Sigmoid colon (tissue), 7 donors: ENCODE measurements around the gene CBX7. TPM values are rescaled to one million over a fixed set of nuclear protein-coding genes. Genes with fewer than 3 reads are reported as not detected.

Experiments
- DNase-seq: peaks from one replicate; pipeline ENCODE4 v3.0.0-alpha.2; 2019
- H3K27ac ChIP-seq, 4 donors: fragments of 200-600 bp; sonication (generic); one replicate each; pipeline ENCODE4 v1.5.1; 2016 to 2019; ENCODE audit warnings: mild to moderate bottlenecking in 1 of 4
- H3K27me3 ChIP-seq, 3 donors: fragments of 200-600 bp; sonication (generic); one replicate each; pipeline ENCODE4 v1.5.1; 2019; ENCODE audit warnings: mild to moderate bottlenecking in 1 of 3
- H3K36me3 ChIP-seq, 4 donors: fragments of 200-600 bp; sonication (generic); one replicate each; pipeline ENCODE4 v1.5.1; 2016 to 2019
- H3K4me1 ChIP-seq, 4 donors: fragments of 200-600 bp; sonication (generic); one replicate each; pipeline ENCODE4 v1.5.1; 2017 to 2019
- H3K4me3 ChIP-seq, 4 donors: fragments of 200-600 bp; sonication (generic); one replicate each; pipeline ENCODE4 v1.5.1; 2017 to 2019; ENCODE audit warnings: mild to moderate bottlenecking in 2 of 4, moderate library complexity in 1 of 4
- H3K9me3 ChIP-seq, 4 donors: fragments of 200-600 bp in 3 of 4; sonication (generic) in 3 of 4; one replicate each; pipeline versions ENCODE4 v1.5.1 to v1.6.1; 2013 to 2019
- CTCF ChIP-seq, 4 experiments: fragments of 450-650 bp in 3 of 4; fragments of 200-600 bp in 1 of 4; IDR thresholded peaks; one replicate each; pipeline ENCODE4 v1.5.1; 2016 to 2019; ENCODE audit warnings: antibody characterized with exemption in 4 of 4, mild to moderate bottlenecking in 3 of 4, moderate library complexity in 2 of 4
- EP300 ChIP-seq, 4 donors: sonication (generic); formaldehyde crosslinking; IDR thresholded peaks; one replicate each; pipeline ENCODE4 v1.6.1; 2017; ENCODE audit warnings: antibody characterized with exemption in 4 of 4
- POLR2A ChIP-seq, 2 donors: fragments of 450-650 bp; IDR thresholded peaks; one replicate each; pipeline ENCODE4 v1.6.1; 2016; ENCODE audit warnings: antibody characterized with exemption in 2 of 2, mild to moderate bottlenecking in 2 of 2, moderate library complexity in 2 of 2
- POLR2AphosphoS5 ChIP-seq, 4 donors: sonication (generic); formaldehyde crosslinking; IDR thresholded peaks; one replicate each; pipeline ENCODE4 v1.6.1; 2017; ENCODE audit warnings: antibody characterized with exemption in 4 of 4
- WGBS, 2 donors: extraction: QIAGEN DNeasy Blood & Tissue Kit; methylation state at CpG; one replicate each; pipeline ENCODE4 v1.1.7; 2013; 5-methylcytosine and 5-hydroxymethylcytosine counted together
- intact Hi-C: fragments of 100-400 bp; cut with DNase I; formaldehyde crosslinking; loops from one replicate; pipeline ENCODE4 v1.15.1; 2023
- polyA plus RNA-seq, 3 donors: library from polyadenylated mRNA; stranded (reverse); fragments of 200-250 nt; gene quantifications; one replicate each; pipeline ENCODE4 v1.2.3, GENCODE V29; 2013
- total RNA-seq, 4 donors: library from RNA; depleted of rRNA; stranded (reverse); fragments of >200 nt; gene quantifications; one replicate each; pipeline ENCODE4 v1.1.0, GENCODE V29; 2016
- donor health status: healthy with polysubstance abuse.
- donor health status: Bipolar disorder and iron deficiency.
- donor health status: healthy.

The CBX7 gene
- total and polyA plus RNA-seq, 7 donors: 10.9 to 166 (median 108) TPM

DNA sequence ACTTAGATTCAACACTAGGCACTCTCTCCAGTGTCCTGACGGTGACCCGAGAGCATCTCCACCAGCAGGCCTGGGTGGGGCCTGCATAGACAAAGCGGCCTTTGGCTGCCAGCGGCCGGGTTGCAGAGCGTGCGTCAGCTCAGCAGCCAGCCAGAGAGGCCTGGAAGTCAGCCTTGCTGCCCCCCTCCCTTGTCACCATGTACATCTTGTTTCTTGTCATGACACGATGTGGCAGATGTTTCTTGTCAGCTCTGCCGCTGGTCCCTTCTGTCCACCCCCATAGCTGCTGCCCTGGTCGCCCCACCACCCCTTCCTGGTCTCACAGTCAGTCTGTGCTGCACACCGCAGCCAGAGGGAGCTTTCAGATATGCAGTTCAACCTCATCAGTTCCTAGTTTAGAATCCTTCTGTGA, 33.1 kb upstream of the CBX7 start:
- peak; percentile 89 for DNase-seq
- Histone ChIP-seq H3K4me3 (no peak overlapping the region), H3K36me3 (no peaks in the 10 kb centered on the region), H3K4me1 (no peaks in the 10 kb centered on the region), H3K27ac (peak overlapping the region; percentile 60 to 74 (median 66)), H3K27me3 (no peaks in the 10 kb centered on the region), H3K9me3 (peaks cover 0 to 4% (median under 1%) of the 10 kb centered on the region in 4 donors)
- TF ChIP-seq POLR2AphosphoS5 (IDR thresholded peaks at IDR 0.05) (peak in 3 of 4 donors; percentile 46 to 73 (median 72)), EP300 (IDR thresholded peaks at IDR 0.05) (peak in 2 of 4 donors; percentile 45 to 73), POLR2A (IDR thresholded peaks at IDR 0.05) (no peak), CTCF (IDR thresholded peaks at IDR 0.05) (peak in 1 of 4 experiments; percentile 14)
- intact Hi-C loops: no loop called here
- 69 to 73% methylated on average over 11 of the region's 11 CpGs for WGBS, 2 donors

- TF ChIP-seq EP300 (IDR thresholded peaks at IDR 0.05) (peak in 1 of 4 donors; percentile 39), POLR2A (IDR thresholded peaks at IDR 0.05) (no peak)
- H3K27me3 ChIP-seq: no peaks in the 10 kb centered on the region
- peaks cover 0 to 4% (median under 1%) of the 10 kb centered on the region in 4 donors for H3K9me3 ChIP-seq
- 72 to 76% methylated on average over 23 of the region's 23 CpGs for WGBS, 2 donors
- H3K27ac ChIP-seq: peak overlapping the region; percentile 60 to 74 (median 66)
- no peaks in the 10 kb centered on the region for H3K36me3 ChIP-seq
- no peaks in the 10 kb centered on the region for H3K4me1 ChIP-seq
- peak overlapping the region in 2 of 4 donors; percentile 4 to 9 for H3K4me3 ChIP-seq
- intact Hi-C loops: no loop called here
- peak; percentile 60 for DNase-seq
These were observed 32.4 kb upstream of the CBX7 start for GRCh38 chr22:39184586-39185577.

DNA sequence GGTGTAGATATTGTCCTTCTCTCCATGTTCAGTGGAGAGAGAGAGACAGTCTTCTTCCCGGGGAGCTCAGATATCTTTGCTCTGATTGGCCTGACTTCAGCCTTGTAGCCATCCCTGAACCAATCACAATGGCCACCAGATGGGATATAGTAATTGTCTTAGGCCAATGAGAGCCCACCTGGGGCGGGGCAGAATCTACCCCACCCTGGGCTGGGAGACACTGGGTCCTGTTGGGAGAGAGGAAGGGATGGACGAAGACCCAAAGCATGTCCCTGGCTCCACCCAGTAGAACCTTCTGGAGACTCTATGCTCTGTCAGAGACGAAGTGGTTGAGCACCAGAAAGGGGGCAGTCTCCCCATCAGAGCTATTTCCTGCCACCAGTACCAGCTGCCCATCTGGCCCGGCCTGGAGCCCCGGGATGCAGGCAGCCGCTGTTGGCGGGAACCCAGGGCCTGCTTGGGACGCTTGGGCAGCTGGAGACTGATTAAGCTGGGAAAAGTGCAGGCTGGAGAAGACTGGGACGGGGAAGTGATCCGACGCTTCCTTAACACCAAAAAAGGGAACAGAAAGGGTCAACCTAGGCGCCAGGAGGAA, 31.6 kb upstream of the CBX7 start:
- intact Hi-C loops: no loop called here
- 66 to 76% methylated on average over 13 of the region's 13 CpGs for WGBS, 2 donors
- H3K36me3 ChIP-seq: no peaks in the 10 kb centered on the region
- peak overlapping the region; percentile 60 to 74 (median 66) for H3K27ac ChIP-seq
- TF ChIP-seq POLR2AphosphoS5 (IDR thresholded peaks at IDR 0.05) (peak in 3 of 4 donors; percentile 52 to 69 (median 66)), CTCF (IDR thresholded peaks at IDR 0.05) (no peak)
- no peak for DNase-seq
- peaks cover 0 to 4% (median under 1%) of the 10 kb centered on the region in 4 donors for H3K9me3 ChIP-seq
- H3K4me1 ChIP-seq: no peaks in the 10 kb centered on the region
- H3K27me3 ChIP-seq: no peaks in the 10 kb centered on the region
- peak overlapping the region in 2 of 4 donors; percentile 4 to 9 for H3K4me3 ChIP-seq

DNA sequence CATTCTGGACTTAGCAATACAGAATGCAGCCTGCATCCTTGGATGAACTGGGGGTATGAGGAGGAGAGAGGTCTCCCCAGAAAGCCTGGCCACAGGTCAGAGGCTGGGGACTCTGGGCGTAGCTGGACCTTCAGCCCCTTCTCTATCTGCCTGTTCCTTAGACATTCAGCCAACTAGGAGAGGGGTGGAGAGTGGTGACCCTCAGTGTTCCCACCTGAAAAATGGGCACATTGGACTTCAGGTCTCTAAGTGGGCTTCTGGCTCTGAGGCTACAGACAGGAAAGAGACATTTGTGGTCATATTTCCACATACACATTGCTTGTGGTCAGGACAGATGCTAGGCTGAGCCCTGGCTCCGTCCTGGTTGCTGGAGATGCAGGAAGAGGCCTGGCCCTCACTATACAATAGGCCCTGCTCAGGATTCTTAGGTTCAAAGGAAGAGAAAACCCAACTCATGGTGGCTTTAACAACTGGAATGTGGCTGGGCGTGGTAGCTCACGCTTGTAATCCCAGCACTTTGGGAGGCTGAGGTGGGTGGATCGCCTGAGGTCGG, 30.1 kb upstream of the CBX7 start:
- Histone ChIP-seq H3K27me3 (no peaks in the 10 kb centered on the region), H3K4me3 (no peak overlapping the region), H3K4me1 (no peaks in the 10 kb centered on the region), H3K9me3 (peaks cover 0 to 4% (median under 1%) of the 10 kb centered on the region in 4 donors), H3K36me3 (no peaks in the 10 kb centered on the region), H3K27ac (no peak overlapping the region)
- DNase-seq: no peak
- 75 to 82% methylated on average over 6 of the region's 6 CpGs for WGBS, 2 donors
- intact Hi-C loops: no loop called here
- TF ChIP-seq POLR2A (IDR thresholded peaks at IDR 0.05) (no peak), EP300 (IDR thresholded peaks at IDR 0.05) (no peak), CTCF (IDR thresholded peaks at IDR 0.05) (no peak), POLR2AphosphoS5 (IDR thresholded peaks at IDR 0.05) (no peak)

GRCh38 chr22:39181778-39182177, 29.3 kb upstream of the CBX7 start:
- Histone ChIP-seq H3K4me1 (peaks cover 0 to 4% (median under 1%) of the 10 kb centered on the region in 4 donors), H3K4me3 (no peak overlapping the region), H3K36me3 (no peaks in the 10 kb centered on the region), H3K27me3 (no peaks in the 10 kb centered on the region), H3K9me3 (peaks cover 0 to 4% (median under 1%) of the 10 kb centered on the region in 4 donors), H3K27ac (no peak overlapping the region)
- intact Hi-C loops: no loop called here
- no peak for DNase-seq
- 94 to 95% methylated on average over 5 of the region's 5 CpGs for WGBS, 2 donors
- TF ChIP-seq POLR2A (IDR thresholded peaks at IDR 0.05): no peak
- no peak for TF ChIP-seq POLR2AphosphoS5 (IDR thresholded peaks at IDR 0.05)
- no peak for TF ChIP-seq EP300 (IDR thresholded peaks at IDR 0.05)
